ENCODE data around the gene GNB1L.
"Not testable (repeated sequence)": the region's sequence is repeated elsewhere in the genome, so short reads cannot be mapped to it uniquely, and the experiment has no call there.

The GNB1L gene

DNA sequence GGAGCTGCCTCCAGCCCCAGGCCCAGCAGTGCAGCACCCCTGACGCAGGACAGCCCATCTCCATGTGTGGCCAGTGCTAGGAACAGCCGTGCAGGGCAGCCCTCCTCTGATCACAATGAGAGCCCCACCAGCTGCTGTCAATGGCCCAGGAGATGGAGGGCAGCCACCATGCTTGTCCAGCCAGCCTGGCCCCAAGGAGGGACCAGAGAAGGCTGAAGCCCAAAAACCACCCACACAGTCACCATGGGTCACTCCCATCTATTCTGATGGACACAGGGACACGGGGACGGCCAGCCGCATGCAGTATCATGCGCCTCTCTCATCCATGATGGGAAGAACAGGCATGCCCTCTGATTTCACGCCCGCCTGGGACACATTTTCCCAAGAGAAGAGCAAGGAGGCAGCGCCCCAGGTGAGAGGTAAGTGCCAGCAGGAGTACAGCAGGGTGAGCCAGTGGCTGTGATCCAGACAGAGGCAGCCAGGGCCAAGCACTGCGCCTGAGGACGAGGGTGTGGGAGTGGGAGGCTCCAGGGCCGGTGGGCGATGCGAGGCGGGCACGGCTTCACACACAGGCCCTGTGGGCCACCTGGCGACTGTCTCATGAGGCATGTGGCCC is 33.6 kb upstream of the GNB1L start:
- DNase-seq (ENCODE audit: low read depth, low spot score) = no peak
- H3K9me3 ChIP-seq (ENCODE audit: insufficient read depth, low read length) = no peaks in the 10 kb centered on the region
- peaks cover 16% of the 10 kb centered on the region for H3K4me1 ChIP-seq (ENCODE audit: insufficient read depth, insufficient read length)
- H3K27me3 ChIP-seq (ENCODE audit: insufficient read depth, insufficient read length) = no peaks in the 10 kb centered on the region
- peaks cover 4% of the 10 kb centered on the region for H3K36me3 ChIP-seq (ENCODE audit: insufficient read depth, insufficient read length, low read length)
- no peak overlapping the region for H3K9ac ChIP-seq (ENCODE audit: insufficient read length, low read depth)
- TF ChIP-seq ZNF274 (IDR thresholded peaks at IDR 0.05; ENCODE audit: low read depth, low read length) = no peak
- TF ChIP-seq SUZ12 (IDR thresholded peaks at IDR 0.05; ENCODE audit: extremely low read depth, insufficient read depth, insufficient read length) = no peak
- no peak for TF ChIP-seq YY1 (IDR thresholded peaks at IDR 0.05; ENCODE audit: insufficient read depth, insufficient read length)
- H3K4me3 ChIP-seq (ENCODE audit: insufficient read length, low read depth) = no peak overlapping the region

GRCh38 chr22:19887256-19887985 is 32.7 kb upstream of the GNB1L start:
- Histone ChIP-seq H3K27me3 (ENCODE audit: insufficient read depth, insufficient read length) (no peaks in the 10 kb centered on the region), H3K4me3 (ENCODE audit: insufficient read length, low read depth) (no peak overlapping the region), H3K9me3 (ENCODE audit: insufficient read depth, low read length) (no peaks in the 10 kb centered on the region), H3K4me1 (ENCODE audit: insufficient read depth, insufficient read length) (peaks cover 22% of the 10 kb centered on the region), H3K9ac (ENCODE audit: insufficient read length, low read depth) (no peak overlapping the region), H3K36me3 (ENCODE audit: insufficient read depth, insufficient read length, low read length) (peaks cover 7% of the 10 kb centered on the region)
- no peak for DNase-seq (ENCODE audit: low read depth, low spot score)
- no peak for TF ChIP-seq YY1 (IDR thresholded peaks at IDR 0.05; ENCODE audit: insufficient read depth, insufficient read length)
- TF ChIP-seq ZNF274 (IDR thresholded peaks at IDR 0.05; ENCODE audit: low read depth, low read length) = no peak
- no peak for TF ChIP-seq SUZ12 (IDR thresholded peaks at IDR 0.05; ENCODE audit: extremely low read depth, insufficient read depth, insufficient read length)

- Histone ChIP-seq H3K9ac (ENCODE audit: insufficient read length, low read depth) (no peak overlapping the region), H3K9me3 (ENCODE audit: insufficient read depth, low read length) (no peaks in the 10 kb centered on the region), H3K4me3 (ENCODE audit: insufficient read length, low read depth) (no peak overlapping the region), H3K27me3 (ENCODE audit: insufficient read depth, insufficient read length) (no peaks in the 10 kb centered on the region), H3K4me1 (ENCODE audit: insufficient read depth, insufficient read length) (peaks cover 21% of the 10 kb centered on the region), H3K36me3 (ENCODE audit: insufficient read depth, insufficient read length, low read length) (peaks cover 7% of the 10 kb centered on the region)
- DNase-seq (ENCODE audit: low read depth, low spot score) = no peak
- TF ChIP-seq SUZ12 (IDR thresholded peaks at IDR 0.05; ENCODE audit: extremely low read depth, insufficient read depth, insufficient read length) = no peak
- no peak for TF ChIP-seq YY1 (IDR thresholded peaks at IDR 0.05; ENCODE audit: insufficient read depth, insufficient read length)
- no peak for TF ChIP-seq ZNF274 (IDR thresholded peaks at IDR 0.05; ENCODE audit: low read depth, low read length)
Observed at GRCh38 chr22:19886605-19887255, 32.1 kb upstream of the GNB1L start.

DNA sequence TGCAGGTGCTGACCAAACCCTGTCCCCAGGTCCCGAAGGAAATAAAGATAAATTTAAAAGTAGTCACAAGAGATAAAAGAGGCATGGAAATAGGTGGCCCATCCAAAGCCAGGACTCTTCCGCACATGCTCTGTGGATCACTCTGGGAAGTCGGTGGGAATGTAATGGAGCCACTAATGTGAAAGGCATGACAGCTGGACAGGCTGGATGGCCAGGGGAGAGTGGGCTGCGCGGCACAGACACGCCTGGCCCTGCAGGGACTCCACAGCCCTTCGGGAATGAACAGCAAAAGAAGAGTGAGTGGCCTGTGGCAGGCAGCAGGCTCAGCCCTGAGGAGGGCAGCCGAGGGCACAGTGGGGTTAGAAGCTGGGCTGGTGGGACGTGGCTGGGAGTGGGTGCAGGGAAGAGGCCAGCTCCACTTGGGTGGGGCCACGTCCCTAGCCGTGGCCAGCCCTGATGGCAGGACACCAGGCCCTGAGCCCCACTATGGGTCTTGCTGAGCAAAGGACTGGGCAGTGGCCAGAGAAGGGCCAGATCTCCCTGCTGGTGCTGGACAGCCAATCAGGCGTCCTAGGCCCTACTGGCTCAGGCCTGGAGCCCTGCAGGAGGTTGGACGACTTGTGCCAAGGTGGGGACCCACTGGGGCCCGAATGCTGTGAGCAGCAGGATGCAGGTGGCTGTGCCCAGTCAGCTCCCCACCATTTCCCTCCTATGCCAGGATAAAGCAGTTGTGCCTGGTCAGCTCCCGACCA is 31.3 kb upstream of the GNB1L start:
- H3K4me1 ChIP-seq (ENCODE audit: insufficient read depth, insufficient read length) = peaks cover 22% of the 10 kb centered on the region
- H3K36me3 ChIP-seq (ENCODE audit: insufficient read depth, insufficient read length, low read length) = peaks cover 7% of the 10 kb centered on the region
- DNase-seq (ENCODE audit: low read depth, low spot score) = no peak
- no peak for TF ChIP-seq SUZ12 (IDR thresholded peaks at IDR 0.05; ENCODE audit: extremely low read depth, insufficient read depth, insufficient read length)
- no peaks in the 10 kb centered on the region for H3K27me3 ChIP-seq (ENCODE audit: insufficient read depth, insufficient read length)
- H3K9ac ChIP-seq (ENCODE audit: insufficient read length, low read depth) = no peak overlapping the region
- H3K4me3 ChIP-seq (ENCODE audit: insufficient read length, low read depth) = no peak overlapping the region
- H3K9me3 ChIP-seq (ENCODE audit: insufficient read depth, low read length) = no peaks in the 10 kb centered on the region

GRCh38 chr22:19884954-19885751 is 30.5 kb upstream of the GNB1L start:
- TF ChIP-seq YY1 (IDR thresholded peaks at IDR 0.05; ENCODE audit: insufficient read depth, insufficient read length) = no peak
- no peak for TF ChIP-seq ZNF274 (IDR thresholded peaks at IDR 0.05; ENCODE audit: low read depth, low read length)
- TF ChIP-seq SUZ12 (IDR thresholded peaks at IDR 0.05; ENCODE audit: extremely low read depth, insufficient read depth, insufficient read length) = no peak
- Histone ChIP-seq H3K4me1 (ENCODE audit: insufficient read depth, insufficient read length) (peaks cover 26% of the 10 kb centered on the region), H3K9me3 (ENCODE audit: insufficient read depth, low read length) (no peaks in the 10 kb centered on the region), H3K4me3 (ENCODE audit: insufficient read length, low read depth) (no peak overlapping the region), H3K36me3 (ENCODE audit: insufficient read depth, insufficient read length, low read length) (peaks cover 8% of the 10 kb centered on the region), H3K9ac (ENCODE audit: insufficient read length, low read depth) (no peak overlapping the region), H3K27me3 (ENCODE audit: insufficient read depth, insufficient read length) (no peaks in the 10 kb centered on the region)
- no peak for DNase-seq (ENCODE audit: low read depth, low spot score)

DNA sequence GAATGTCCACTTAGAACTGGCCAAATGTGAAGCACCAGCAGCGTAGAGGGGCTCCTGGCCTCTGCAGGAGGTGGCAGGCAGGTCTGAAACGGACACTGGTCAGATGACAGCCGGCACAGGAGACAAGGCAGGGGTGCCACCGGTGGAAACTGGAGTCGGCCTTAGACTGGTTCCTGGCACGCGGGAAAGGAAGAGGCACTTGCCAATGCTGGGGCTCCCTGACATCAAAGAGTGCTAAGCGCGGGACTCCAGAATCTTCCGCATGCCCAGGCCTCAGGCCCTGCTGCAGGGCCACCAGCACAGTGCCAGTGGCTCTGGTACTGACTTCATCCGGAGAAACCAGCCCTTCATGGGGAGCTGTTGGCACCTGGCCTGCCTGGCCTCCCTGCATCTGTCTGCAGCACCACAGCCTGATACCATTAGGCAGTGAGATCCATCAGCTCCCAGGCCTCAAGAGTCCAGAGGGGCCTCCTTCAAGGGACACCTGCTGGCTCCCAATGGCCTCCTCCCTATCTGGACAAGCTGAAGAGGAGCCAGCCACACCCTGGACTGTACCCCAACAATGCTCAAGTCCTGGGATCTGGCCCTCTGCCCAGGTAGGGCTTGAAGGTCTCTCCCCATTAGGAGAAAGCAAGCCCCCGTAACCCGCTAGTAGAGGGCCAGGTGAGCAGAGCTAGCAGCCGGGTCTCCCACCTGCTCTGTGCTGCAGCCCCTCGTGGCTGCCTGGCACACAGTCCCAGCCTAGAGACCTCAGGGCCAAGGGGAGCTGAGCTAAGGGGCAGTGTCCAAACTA is 29.7 kb upstream of the GNB1L start:
- Histone ChIP-seq H3K9ac (ENCODE audit: insufficient read length, low read depth) (no peak overlapping the region), H3K9me3 (ENCODE audit: insufficient read depth, low read length) (no peaks in the 10 kb centered on the region), H3K36me3 (ENCODE audit: insufficient read depth, insufficient read length, low read length) (peaks cover 14% of the 10 kb centered on the region), H3K4me1 (ENCODE audit: insufficient read depth, insufficient read length) (peaks cover 31% of the 10 kb centered on the region), H3K4me3 (ENCODE audit: insufficient read length, low read depth) (no peak overlapping the region), H3K27me3 (ENCODE audit: insufficient read depth, insufficient read length) (no peaks in the 10 kb centered on the region)
- TF ChIP-seq ZNF274 (IDR thresholded peaks at IDR 0.05; ENCODE audit: low read depth, low read length) (no peak), YY1 (IDR thresholded peaks at IDR 0.05; ENCODE audit: insufficient read depth, insufficient read length) (no peak), SUZ12 (IDR thresholded peaks at IDR 0.05; ENCODE audit: extremely low read depth, insufficient read depth, insufficient read length) (no peak)
- DNase-seq (ENCODE audit: low read depth, low spot score) = no peak

DNA sequence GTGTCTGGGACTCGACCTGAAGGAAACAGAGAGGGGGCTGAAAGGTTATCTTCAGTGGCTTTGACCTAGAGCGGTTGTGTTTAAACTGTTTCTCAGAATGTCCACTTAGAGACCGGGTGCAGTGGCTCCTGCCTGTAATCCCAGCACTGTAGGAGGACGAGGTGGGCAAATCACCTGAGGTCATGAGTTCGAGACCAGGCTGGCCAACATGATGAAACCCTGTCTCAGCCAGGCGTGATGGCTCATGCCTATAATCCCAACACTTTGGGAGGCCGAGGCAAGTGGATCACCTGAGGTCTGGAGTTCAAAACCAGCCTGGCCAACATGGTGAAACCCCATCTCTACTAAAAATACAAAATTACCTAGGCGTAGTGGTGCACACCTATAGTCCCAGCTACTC is 28.8 kb upstream of the GNB1L start:
- Histone ChIP-seq H3K4me1 (ENCODE audit: insufficient read depth, insufficient read length) (peaks cover 34% of the 10 kb centered on the region), H3K36me3 (ENCODE audit: insufficient read depth, insufficient read length, low read length) (peaks cover 18% of the 10 kb centered on the region)
- not testable (repeated sequence) for H3K9me3 ChIP-seq (ENCODE audit: insufficient read depth, low read length); H3K27me3 ChIP-seq (ENCODE audit: insufficient read depth, insufficient read length); H3K4me3 ChIP-seq (ENCODE audit: insufficient read length, low read depth); DNase-seq (ENCODE audit: low read depth, low spot score); H3K9ac ChIP-seq (ENCODE audit: insufficient read length, low read depth)

Measured in NT2/D1 (cell line).